ENCODE data around the gene ARL17A. TPM values are rescaled to one million over a fixed set of nuclear protein-coding genes. Genes with fewer than 3 reads are reported as not detected.
"Not testable (repeated sequence)": the region's sequence is repeated elsewhere in the genome, so short reads cannot be mapped to it uniquely, and the experiment has no call there.

ARL17A gene
- total RNA-seq: 28.3 and 30.1 TPM in 2 replicates

DNA sequence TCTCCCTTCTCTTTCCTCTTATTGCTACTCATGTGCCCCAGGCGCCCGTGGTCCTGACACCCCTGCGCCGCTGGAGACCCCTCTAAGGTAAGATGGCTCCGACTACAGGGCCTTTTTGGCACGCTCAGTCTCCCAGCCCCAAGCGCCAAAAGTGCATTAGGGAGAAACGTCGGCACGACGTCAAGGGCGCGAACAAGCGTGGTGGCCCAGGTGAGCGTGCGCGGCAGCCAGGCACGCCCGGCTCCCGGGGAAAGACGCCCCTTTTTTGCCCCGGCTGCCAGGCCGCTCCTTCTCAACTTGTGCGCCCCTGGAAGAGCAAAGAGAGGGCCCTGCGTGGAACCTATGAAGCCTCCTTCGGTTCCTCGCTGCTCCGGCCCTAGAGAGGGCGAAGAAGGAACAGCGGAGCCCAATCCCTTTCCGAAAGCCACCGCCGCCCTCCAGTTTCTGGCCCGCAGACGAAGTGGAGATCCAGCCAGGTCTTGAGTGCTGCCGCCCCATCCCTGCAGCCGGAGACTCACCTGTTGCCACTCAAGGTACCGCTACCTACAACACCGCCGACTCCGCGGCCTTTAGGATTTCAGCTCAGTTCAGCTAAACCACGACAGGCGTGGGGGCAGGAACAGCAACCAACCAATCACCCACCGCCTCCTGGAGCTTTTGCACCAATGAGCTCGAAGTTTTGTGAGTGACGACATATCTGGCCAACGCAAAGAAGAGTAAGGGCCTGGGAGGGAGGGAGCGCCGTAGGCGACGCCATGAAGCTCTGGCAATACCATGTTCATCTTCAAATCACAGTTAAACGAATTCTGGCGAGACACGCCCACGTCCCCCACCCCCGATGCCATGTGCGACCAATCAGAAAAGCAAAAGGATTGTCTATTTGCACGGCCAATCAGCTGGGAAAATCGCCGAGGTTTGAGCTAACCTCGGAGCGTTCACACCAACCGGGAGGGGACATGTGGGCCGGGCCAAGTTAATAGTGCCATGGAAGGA, at the start of gene ARL17A:
Gene ARL17A (minus strand): TSS at position 609 of the 993 bp plus-strand sequence. CDS start 3,369 bp downstream, outside the sequence.
- intact Hi-C loops (cut with micrococcal nuclease): not testable (repeated sequence)

DNA sequence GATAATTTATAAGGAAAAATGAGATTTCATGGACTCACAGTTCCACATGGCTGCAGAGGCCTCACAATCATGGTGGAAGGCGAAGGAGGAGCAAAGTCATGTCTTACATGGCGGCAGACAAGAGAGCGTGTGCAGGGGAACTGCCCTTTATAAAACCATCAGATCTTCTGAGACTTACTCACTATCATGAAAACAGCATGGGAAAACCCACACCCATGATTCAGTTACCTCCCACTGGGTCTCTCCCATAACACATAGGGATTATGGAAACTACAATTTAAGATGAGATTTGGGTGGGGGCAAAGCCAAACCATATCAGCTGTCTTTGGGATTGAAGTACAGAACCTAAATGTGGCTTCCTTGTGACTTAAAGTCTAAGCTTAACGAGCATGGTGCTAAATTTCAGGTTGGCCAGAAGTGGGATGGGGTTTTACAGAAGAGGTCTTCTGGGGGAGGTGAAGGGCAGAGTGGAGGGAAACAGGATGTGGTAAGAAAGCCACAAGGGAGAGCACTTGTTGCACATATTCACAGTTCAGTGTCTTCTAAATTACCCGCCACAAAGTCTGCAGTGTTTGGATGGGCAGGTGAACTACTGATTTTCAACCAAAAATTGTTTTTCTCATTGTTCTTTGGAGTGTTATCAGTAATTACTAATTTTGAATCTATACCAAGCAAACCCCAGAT, 49.4 kb upstream of the ARL17A start:
- intact Hi-C loops (cut with micrococcal nuclease): not testable (repeated sequence)

DNA sequence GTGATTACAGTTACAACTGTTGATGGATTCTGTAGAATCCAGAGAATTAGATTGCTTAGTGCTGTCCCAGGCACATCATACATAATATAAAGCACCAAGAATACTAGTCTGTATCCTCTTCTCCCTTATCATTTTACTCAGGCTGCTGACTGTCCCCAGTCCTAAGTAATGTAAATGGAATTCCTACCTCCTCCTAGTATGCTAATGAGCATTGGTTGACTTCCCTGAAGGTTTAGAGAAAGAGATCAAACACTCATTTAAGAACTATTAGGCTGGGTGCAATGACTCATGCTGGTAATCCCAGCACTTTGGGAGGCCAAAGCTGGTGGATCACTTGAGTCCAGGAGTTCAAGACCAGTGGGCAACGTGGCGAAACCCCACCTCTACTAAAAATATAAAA, 48.0 kb upstream of the ARL17A start:
- intact Hi-C loops (cut with micrococcal nuclease): not testable (repeated sequence)

DNA sequence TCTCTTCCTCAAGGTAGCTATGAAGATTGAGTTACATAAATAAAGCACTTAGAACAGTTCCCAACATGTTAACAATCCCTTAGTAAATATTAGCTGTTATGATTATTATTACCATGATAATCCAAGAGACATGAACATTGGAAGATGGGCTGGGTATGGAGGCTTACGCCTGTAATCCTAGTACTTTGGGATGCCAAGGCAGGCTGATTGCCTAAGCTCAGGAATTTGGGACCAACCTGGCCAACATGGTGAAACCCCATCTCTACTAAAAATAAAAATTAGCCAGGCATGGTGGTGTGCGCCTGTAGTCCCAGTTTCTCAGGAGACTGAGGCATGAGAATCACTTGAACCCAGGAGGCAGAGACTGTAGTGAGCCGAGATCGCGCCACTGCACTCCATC, 45.2 kb upstream of the ARL17A start:
- intact Hi-C loops (cut with micrococcal nuclease): not testable (repeated sequence)

DNA sequence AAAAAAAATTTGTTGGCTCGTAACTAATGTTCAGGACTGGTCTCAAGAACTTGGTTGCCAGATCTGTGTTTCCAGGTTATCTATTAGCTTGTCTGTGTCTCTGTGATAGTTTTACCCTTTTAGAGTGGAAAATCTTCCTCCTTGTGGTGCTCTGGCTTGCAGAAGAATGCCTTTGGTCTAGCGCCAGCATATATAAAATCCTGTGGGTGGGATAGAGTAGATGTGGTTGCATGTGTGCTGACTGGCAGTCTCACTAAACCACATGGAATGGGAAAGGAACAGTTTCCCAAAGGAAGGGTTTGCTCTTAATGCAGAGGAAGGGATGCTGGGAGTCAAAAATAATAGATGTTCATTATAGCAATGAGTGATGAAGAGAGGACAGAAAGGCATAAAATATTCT, 44.3 kb upstream of the ARL17A start:
- intact Hi-C loops (cut with micrococcal nuclease): not testable (repeated sequence)

DNA sequence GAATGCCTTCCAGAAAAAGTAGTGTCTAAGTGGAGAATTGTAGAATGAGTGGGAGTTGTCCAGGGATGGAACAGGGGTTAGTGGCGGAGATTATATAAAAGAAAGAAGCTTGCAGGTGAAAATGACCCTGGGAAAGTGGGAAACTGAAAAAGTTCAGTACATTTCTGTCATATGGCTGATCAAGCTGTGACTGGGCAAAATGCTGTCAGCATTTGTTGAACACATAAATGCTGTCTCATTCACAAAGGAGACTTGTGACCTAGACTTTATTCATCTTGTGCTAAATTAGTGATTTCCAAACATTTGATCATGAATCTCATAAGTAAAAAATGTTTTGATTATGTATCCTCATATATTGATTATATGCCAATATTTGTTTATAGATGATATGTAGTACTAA, 39.5 kb upstream of the ARL17A start:
- intact Hi-C loops (cut with micrococcal nuclease): not testable (repeated sequence)

DNA sequence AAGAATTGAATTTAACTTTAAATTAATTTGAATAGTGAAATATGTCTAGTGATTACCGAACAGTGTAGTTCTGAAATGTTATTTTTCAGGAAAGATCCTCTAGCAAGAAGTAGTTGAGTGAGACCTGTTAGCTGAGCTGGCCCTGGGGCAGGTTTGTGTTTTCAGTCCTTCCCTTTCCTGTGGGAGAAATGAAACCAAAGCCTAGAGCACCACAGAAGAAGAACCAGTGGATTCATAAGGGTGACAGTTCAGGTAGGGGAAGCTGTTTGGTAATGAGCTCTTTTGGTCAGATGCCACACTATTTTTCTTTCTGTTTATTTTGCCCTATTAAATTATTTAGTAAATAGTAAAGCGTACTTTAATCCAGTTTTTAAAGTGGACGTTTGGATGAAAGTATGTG, 37.6 kb upstream of the ARL17A start:
- intact Hi-C loops (cut with micrococcal nuclease): not testable (repeated sequence)

DNA sequence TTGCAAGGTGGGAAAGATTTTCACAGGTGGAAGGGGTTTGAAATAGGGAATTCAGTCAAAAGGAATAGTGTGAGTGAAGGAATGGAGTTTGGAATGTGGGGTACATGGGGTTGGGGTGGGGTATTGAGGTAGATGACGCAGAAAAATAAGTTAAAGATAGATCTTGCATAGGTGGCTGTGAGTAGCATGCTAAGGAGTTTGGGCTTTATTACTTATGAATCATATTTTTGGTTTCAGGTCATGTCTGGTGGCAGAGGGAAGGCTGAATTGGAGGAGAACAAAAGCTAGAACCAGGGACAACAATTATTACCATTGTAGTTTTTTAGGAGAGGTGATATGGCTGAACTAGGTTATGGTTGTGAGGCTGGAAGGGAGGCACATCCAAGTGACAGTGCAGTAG, 34.4 kb upstream of the ARL17A start:
- intact Hi-C loops (cut with micrococcal nuclease): not testable (repeated sequence)

DNA sequence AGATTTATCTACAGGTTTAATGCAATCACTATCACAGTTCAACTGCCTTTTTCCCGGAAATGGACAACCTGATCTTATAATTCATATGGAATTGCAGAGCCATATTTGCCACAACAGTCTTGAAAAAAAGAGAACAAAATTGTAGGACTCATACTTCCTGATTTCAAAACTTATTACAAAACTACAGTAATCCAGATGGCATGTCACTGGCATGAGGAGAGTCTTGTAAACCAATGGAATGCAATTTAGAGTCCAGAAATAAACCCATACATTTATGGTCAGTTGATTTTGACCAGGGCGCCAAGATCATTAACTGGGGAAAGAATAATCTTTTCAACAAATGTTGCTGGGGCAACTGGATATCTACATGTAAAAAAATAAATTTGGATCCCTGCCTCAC, 31.8 kb upstream of the ARL17A start:
- intact Hi-C loops (cut with micrococcal nuclease): not testable (repeated sequence)

DNA sequence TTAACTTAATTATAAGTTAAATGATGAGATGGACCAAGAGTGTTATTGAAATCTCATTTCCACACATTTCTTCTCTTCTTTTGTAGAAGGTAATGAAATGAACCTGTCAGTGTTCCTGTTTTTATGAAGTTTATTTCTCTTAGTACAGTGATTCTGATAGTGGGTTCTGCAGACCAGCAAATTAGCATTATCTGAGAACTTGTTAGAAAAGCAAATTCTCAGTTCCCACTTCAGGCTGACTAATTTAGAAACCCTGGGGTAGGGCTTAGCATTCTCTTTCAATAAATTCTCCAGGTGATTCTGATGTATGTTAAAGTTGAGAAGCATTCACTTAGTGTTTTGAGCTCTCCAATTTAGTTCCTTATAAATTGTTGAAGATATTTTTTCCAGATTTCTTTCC, 23.6 kb upstream of the ARL17A start:
- intact Hi-C loops (cut with micrococcal nuclease): not testable (repeated sequence)

DNA sequence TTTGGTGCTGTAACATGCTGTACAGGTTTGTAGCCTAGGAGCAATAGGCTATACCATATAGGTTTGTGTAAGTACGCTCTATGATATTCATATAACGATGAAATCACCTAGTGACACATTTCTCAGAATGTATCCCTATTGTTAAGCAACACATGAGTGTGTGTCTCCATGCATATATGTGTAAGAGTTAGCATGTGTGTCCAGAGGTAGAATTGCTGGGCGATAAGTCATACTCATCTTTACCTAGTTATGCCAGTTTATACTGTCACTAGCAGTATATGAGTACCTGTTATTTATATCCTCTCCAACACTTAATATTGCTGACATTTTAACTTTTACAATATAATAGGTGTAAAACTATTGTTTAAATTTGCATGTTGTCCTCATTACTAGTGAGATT, 21.3 kb upstream of the ARL17A start:
- intact Hi-C loops (cut with micrococcal nuclease): not testable (repeated sequence)

DNA sequence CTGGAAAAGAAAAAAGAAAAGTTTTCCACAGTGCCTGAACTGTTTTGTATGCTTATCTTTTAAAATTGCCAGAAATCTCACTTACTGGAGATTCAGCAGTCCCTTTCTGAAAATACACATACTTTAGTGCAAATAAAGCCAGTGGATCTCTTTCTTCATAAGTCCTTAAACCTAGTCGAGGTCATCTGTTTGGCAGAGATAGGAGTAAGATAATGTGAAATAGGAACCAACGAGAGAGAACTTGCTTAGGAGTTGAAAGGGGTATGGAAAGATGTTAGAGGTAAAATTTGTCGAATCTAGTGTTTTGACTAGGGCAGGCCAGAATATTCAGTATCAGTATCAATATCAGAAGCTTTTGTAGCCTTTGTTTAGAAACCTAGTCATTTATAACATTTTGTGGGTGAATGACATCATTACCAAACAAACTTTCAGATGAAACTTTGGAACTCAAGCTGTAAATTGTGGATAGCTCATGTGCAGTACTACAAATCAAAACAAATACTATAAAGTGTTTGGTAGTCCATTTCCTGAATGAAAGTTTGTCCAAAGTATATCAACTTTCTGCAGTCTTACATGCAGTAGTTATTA, 18.9 kb upstream of the ARL17A start:
- intact Hi-C loops (cut with micrococcal nuclease): not testable (repeated sequence)

DNA sequence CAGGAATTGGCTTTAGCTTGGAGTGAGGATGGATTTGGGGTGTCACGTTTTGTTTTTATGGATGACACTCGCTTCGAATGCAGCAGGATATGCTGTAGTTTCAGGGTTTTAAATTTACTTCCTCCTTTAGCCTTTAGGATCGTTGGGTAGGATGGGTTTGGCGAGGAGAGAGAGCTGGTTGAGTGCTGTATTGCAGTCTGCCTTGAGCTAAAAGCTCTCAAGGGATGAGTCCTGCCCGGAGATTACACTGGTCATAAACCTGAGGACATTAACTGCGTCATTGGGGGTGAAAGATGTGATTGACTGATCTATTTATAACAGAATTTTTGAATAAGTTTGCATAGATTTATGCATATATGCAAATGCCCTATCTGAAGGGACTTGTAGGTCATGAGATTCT, 11.8 kb upstream of the ARL17A start:
- intact Hi-C loops (cut with micrococcal nuclease): not testable (repeated sequence)

DNA sequence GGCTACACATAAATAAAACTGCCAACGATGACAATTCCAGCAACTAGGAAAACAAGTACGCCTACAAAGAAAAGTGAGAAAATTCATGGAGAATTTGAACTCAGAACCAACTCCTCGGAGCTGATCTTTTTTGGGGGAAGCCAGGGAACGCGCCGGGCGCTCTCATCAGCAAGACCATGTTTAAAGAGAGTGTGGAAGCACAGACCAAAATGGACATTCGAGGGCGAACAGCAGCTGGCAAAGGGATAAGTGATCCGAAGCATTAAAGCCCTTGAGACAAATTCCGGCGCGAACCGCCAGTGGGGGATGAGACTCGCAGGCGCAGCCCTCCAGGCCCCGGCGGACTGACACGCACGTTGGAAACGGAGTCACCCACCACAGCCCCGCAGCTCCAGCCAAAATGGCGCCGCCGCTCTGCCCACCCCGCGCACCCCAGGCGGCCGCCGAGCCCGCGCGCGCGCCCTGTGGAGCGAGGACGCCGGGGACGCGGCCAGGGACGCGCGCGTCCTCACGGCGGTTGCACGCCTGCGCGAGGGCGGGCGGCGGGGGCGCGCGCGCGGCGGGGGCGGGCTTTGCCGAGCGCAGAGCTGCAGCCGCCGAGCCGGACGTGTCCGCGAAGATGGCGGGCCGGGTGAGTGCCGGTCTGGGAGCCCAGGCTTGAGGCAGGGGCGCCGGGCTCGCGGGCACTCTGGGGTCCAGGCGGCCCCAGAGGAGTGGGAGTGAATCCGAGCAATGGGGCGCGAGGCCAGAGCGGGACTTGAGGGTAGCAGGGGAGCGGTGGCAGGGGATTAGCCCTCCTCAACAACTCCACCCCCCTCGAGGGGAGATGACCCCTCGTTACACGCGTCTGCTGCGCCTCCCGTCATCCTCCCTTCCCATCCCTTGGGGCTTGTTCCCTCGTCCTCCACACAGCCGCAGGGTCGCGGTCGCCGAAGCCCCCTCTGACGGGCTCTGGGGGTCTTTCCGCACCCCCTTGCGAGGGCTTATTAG, 11.0 kb upstream of the ARL17A start, which contains the start of gene NSF:
Gene NSF (plus strand): TSS at position 513 of the 990 bp plus-strand sequence. CDS start 107 bp downstream, at position 620.
- intact Hi-C loops (cut with micrococcal nuclease): not testable (repeated sequence)

DNA sequence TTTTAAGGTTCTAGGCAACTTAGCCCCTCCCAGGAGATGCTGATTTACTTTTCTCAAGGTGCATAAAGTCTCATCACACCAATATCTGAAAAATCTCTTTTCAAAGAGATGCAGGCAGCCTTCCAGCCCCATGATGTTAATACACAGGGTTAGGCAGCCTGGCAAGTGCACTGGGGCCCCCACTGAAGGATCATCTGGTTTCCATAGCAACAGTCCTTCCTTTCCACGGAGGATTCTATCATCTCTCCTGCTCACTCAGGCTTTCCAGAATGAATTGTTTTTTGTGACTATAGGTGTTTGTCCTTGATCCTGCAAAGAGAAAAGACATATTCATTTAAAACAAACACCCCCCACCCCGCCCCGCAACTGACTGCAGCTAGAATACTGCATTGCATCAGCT, 6.0 kb upstream of the ARL17A start:
- intact Hi-C loops (cut with micrococcal nuclease): not testable (repeated sequence)

DNA sequence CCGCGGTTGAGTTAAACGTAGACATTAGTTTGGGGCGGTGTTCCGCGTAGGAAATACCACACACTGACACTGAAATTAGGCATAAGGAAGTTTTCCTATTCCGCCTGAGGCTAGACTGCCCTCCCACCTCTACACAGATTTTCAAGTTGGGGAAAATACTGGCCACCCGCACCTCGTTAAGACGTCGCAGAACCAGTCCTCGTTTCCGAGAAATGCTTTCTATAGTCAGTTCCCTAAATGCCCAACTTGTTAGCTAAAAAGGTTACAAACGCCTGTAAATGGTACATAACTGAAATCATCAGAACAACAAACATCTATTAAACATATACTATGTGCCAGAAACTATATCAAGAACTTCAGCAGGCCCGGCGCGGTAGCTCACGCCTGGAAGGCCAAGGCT, 591 bp upstream of the ARL17A start:
- intact Hi-C loops (cut with micrococcal nuclease): not testable (repeated sequence)

DNA sequence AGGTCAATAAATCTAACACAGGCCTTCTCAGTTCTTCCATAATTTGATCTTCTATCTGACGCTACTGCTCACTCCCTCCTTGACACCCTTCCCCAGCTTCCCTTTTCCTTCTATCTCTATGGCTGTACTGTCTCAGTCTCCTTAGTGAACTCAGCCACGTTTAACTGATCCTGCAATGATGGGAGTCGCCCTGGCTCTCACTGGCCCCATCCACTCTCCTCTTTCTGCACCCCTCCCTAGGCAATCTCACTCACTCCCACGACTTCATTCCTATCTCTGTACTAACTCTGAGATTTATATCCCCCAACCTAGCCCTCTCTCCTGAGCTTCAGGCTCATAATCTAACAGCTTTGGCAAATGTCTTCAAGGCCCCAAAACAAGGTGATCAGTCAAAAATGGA, 7.7 kb downstream of the ARL17A start:
- intact Hi-C loops (cut with micrococcal nuclease): not testable (repeated sequence)

DNA sequence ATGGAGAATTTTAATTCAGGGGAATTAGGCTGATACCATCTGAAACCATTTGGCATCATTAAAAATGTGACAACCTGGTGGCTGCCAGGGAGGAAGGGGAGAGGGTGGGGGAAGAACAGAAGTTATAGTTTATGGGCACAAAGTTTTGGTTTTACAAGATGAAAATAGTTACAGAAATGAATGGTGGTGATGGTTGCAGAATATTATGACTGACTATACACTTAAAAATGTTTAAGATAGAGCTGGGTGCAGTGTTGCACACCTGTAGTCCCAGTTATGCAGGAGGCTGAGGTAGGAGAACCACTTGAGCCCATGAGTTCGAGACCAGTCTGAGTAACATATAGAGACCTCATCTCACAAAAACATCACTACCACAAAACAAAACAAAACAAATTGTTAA, 12.5 kb downstream of the ARL17A start:
- intact Hi-C loops (cut with micrococcal nuclease): not testable (repeated sequence)

DNA sequence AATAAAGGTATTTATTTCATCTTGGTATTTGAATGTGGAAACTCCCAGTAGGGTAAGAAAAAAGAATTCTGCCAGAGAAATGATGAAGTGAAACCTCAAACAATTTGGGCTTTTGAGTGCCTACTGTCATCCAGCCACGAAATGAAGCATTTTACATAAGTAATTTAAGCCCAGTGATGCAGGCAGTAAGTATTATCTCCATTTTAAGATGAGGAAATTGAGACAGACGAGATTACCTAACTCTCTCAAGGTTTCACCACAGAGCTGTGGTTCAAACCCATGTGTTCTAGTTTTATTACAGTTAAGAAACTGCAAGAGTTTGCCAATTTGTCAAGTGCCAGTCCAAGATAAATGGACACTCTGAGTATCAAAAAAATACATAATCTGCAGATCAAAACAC, 13.2 kb downstream of the ARL17A start:
- intact Hi-C loops (cut with micrococcal nuclease): not testable (repeated sequence)

DNA sequence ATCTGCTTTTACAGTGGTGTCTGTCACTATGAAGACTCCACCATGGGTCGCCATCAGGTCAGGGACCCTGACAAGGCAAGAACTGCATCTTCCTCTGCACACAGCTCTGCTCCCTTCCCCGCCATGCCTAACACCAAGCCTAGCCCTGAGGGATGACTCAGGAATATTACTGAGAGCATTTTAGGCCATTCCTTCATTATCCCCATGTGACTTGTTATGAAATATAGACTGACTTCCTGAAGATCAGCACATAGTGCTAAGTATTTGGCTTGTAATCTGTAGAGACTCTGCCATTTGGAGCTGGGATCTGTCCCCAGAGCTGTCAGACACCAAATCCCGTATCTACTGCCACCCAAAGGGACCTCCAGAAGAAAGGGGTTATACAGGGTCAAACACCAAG, 19.4 kb downstream of the ARL17A start:
- intact Hi-C loops (cut with micrococcal nuclease): not testable (repeated sequence)

DNA sequence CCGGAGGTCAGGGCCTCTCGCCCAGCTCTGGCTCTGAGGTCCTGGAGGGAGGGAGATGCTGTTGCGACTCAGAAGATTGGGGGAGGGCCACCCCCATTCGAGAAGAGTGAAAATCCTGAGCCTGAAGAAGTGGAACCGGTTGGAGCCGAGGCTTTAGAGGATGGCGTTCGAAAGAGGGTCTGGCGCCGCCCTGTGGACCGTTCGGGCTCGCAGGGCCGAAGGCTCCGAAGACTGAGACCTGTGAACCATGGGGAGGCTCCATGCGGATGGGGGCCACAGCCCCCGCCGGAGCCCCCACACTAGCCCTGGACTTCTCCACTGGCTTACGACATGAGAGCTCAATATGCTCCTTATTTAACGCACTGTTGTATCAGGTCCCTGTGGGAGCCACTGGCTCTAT, 20.3 kb downstream of the ARL17A start:
- intact Hi-C loops (cut with micrococcal nuclease): not testable (repeated sequence)
